Activated CD8-positive, alpha-beta T cell treated with anti-CD3 and anti-CD28 coated beads for 36 hours (primary cell): ENCODE data around the gene GRID1. TPM values are rescaled to one million over a fixed set of nuclear protein-coding genes. Genes with fewer than 3 reads are reported as not detected.

Experiments used
- ATAC-seq: fragments of 200-7000 bp; cut with Tn5 transposase; one replicate; pipeline ENCODE4 v1.10.0; 2021; ENCODE audit warnings: mild to moderate bottlenecking, moderate library complexity
- CTCF ChIA-PET: fragments of 350-600 bp; sonication (Branson Sonifier 250); formaldehyde crosslinking; loops from one replicate; lab custom pipeline; 2021; ENCODE audit warnings: antibody characterized with exemption; lab: Charles Lee
- POLR2A ChIA-PET: fragments of 350-600 bp; sonication (Branson Sonifier 250); formaldehyde crosslinking; loops from one replicate; lab custom pipeline; 2021; ENCODE audit warnings: antibody characterized with exemption; lab: Charles Lee
- DNase-seq: peaks from one replicate; pipeline ENCODE4 v3.0.0-alpha.2; 2020
- H3K27ac Mint-ChIP-seq: one replicate; pipeline ENCODE4 v1.8.0; 2021; ENCODE audit warnings: mild to moderate bottlenecking, mixed read lengths
- H3K27me3 Mint-ChIP-seq: one replicate; pipeline ENCODE4 v1.8.0; 2021; ENCODE audit warnings: mixed read lengths
- H3K36me3 Mint-ChIP-seq: one replicate; pipeline ENCODE4 v1.8.0; 2021; ENCODE audit warnings: low read depth, mixed read lengths
- H3K4me1 Mint-ChIP-seq: one replicate; pipeline ENCODE4 v1.8.0; 2021; ENCODE audit warnings: low read depth, mixed read lengths
- H3K4me3 Mint-ChIP-seq: one replicate; pipeline ENCODE4 v1.8.0; 2021; ENCODE audit warnings: mild to moderate bottlenecking, moderate library complexity, mixed read lengths
- H3K9me3 Mint-ChIP-seq: one replicate; pipeline ENCODE4 v1.8.0; 2021; ENCODE audit warnings: mixed read lengths
- CTCF ChIP-seq: fragments of 200-600 bp; IDR thresholded peaks from one replicate; pipeline ENCODE4 v1.8.0; 2022; ENCODE audit warnings: antibody characterized with exemption, mild to moderate bottlenecking
- intact Hi-C: fragments of 100-400 bp; cut with micrococcal nuclease; formaldehyde crosslinking; loops from one replicate; pipeline ENCODE4 v1.10.0; 2022
- total RNA-seq, 2 experiments: library from RNA; stranded (reverse); gene quantifications; one replicate each; pipeline ENCODE4 v1.2.3, GENCODE V29; 2021

The GRID1 gene
- total RNA-seq, 2 experiments from 2014 or later: not detected

DNA sequence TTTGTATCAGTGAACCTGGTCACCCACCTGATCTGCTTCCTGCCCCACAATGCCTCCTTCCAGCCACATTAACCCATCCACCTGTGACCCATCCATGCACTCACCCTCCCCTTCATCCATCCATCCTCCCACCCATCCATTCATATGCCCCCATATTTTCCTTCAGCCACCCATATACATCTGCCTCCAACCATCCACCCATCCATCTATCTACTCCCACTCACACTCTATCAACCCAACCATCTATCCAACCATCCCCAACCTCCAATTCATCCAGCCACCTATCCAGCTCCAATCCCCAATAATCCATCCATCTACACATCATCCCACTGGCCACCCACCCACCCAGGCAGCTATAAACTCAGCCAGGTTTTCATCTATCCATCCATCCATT lies 51.0 kb downstream of the GRID1 start:
- DNase-seq: no peak
- Mint-ChIP-seq H3K4me1 (no peaks in the 10 kb centered on the region), H3K36me3 (no peaks in the 10 kb centered on the region), H3K27ac (no peak overlapping the region), H3K9me3 (no peaks in the 10 kb centered on the region), H3K27me3 (peaks cover 12% of the 10 kb centered on the region), H3K4me3 (no peak overlapping the region)
- ChIA-PET POLR2A (no interaction called here), CTCF (no interaction called here)
- no peak for ATAC-seq
- intact Hi-C loops: no loop called here
- TF ChIP-seq CTCF: no peak

GRCh38 chr10:86314616-86315548 lies 51.7 kb downstream of the GRID1 start:
- ATAC-seq (no peak), DNase-seq (no peak)
- Mint-ChIP-seq H3K4me1 (no peaks in the 10 kb centered on the region), H3K27me3 (peaks cover 9% of the 10 kb centered on the region), H3K36me3 (no peaks in the 10 kb centered on the region), H3K9me3 (no peaks in the 10 kb centered on the region), H3K27ac (no peak overlapping the region), H3K4me3 (no peak overlapping the region)
- no peak for TF ChIP-seq CTCF
- CTCF ChIA-PET: no interaction called here
- intact Hi-C loops: no loop called here
- POLR2A ChIA-PET: no interaction called here

GRCh38 chr10:86313621-86314041 lies 53.0 kb downstream of the GRID1 start:
- Mint-ChIP-seq H3K27me3 (peaks cover 4% of the 10 kb centered on the region), H3K27ac (no peak overlapping the region), H3K4me1 (no peaks in the 10 kb centered on the region), H3K36me3 (no peaks in the 10 kb centered on the region), H3K9me3 (no peaks in the 10 kb centered on the region), H3K4me3 (no peak overlapping the region)
- ChIA-PET POLR2A (no interaction called here), CTCF (no interaction called here)
- TF ChIP-seq CTCF: no peak
- ATAC-seq (no peak), DNase-seq (no peak)
- intact Hi-C loops: no loop called here

DNA sequence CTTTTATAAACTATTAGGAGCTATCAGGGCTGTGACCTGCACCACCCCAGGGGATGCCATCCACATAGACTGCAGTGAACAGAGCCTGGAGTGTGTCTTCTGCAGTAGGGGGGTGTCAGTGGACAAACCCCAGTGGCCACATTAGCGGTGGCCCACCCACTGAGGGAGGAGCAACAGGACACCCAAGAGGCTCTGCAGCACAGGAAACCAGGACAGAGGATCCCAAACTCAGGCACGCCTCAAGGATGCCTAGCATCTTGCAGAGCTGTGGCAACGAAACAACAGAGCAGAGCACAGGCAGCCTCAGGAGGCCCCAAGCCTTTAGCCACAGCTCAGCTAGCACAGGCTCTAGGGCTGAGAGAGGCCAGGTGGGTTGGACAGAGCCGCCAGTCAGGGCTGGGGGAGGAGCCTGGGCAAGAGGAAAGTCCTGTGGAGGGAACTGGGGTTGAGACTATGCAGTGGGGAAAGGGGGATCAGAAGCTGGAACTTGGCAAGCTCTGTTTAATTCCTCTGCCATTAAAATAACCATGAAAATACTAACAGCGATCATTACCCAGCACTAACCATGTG lies 53.8 kb downstream of the GRID1 start:
- CTCF ChIA-PET: no interaction called here
- H3K4me3 Mint-ChIP-seq: no peak overlapping the region

More for the DNA sequence above, 53.8 kb downstream of the GRID1 start:
- no peak for ATAC-seq
- H3K27me3 Mint-ChIP-seq: peaks cover 4% of the 10 kb centered on the region
- intact Hi-C loops: no loop called here
- POLR2A ChIA-PET: no interaction called here
- no peak for TF ChIP-seq CTCF
- no peaks in the 10 kb centered on the region for H3K4me1 Mint-ChIP-seq
- H3K36me3 Mint-ChIP-seq: no peaks in the 10 kb centered on the region
- no peak for DNase-seq
- H3K9me3 Mint-ChIP-seq: no peaks in the 10 kb centered on the region
- no peak overlapping the region for H3K27ac Mint-ChIP-seq
